HG03175 (cell line): ENCODE results near the gene CBX6.
"Not testable (repeated sequence)": the region's sequence is repeated elsewhere in the genome, so short reads cannot be mapped to it uniquely, and the experiment has no call there.

Experiments
- ATAC-seq: cut with Tn5 transposase; IDR thresholded peaks from one replicate; pipeline ENCODE4 v1.9.1; 2021; ENCODE audit warnings: mild to moderate bottlenecking, moderate library complexity; ENCODE audit not compliant: unreplicated experiment

The CBX6 gene

GRCh38 chr22:38872172-38872830 lies at the start of gene CBX6:
CBX6 (minus strand) TSS chr22:38872216; CDS start chr22:38872190, 26 bp downstream.
- ATAC-seq = peak; percentile 66

GRCh38 chr22:38921806-38922205 lies 49.8 kb upstream of the CBX6 start:
- ATAC-seq = no peak

GRCh38 chr22:38921120-38921519 lies 49.1 kb upstream of the CBX6 start:
- no peak for ATAC-seq

GRCh38 chr22:38919631-38920190 lies 47.7 kb upstream of the CBX6 start:
- no peak for ATAC-seq

GRCh38 chr22:38911434-38911833 lies 39.4 kb upstream of the CBX6 start:
- ATAC-seq = no peak

GRCh38 chr22:38907767-38908166 lies 35.8 kb upstream of the CBX6 start:
- no peak for ATAC-seq

GRCh38 chr22:38906052-38906451 lies 34.0 kb upstream of the CBX6 start:
- no peak for ATAC-seq

- not testable (repeated sequence) for ATAC-seq
Observed at GRCh38 chr22:38904052-38904617, 32.1 kb upstream of the CBX6 start.

- ATAC-seq = no peak
Observed at GRCh38 chr22:38901111-38901641, 29.2 kb upstream of the CBX6 start.

- no peak for ATAC-seq
Observed at GRCh38 chr22:38900677-38901076, 28.7 kb upstream of the CBX6 start.

- no peak for ATAC-seq
Observed at GRCh38 chr22:38891256-38891655, 19.2 kb upstream of the CBX6 start.

- ATAC-seq = no peak
Observed at GRCh38 chr22:38890377-38890776, 18.4 kb upstream of the CBX6 start.

- no peak for ATAC-seq
Observed at GRCh38 chr22:38886333-38886732, 14.3 kb upstream of the CBX6 start.

GRCh38 chr22:38882972-38883622 lies 11.1 kb upstream of the CBX6 start:
- ATAC-seq = no peak

GRCh38 chr22:38881997-38882879 lies 10.2 kb upstream of the CBX6 start:
- no peak for ATAC-seq

GRCh38 chr22:38881464-38881871 lies 9.5 kb upstream of the CBX6 start:
- ATAC-seq = no peak

- no peak for ATAC-seq
Observed at GRCh38 chr22:38879961-38880360, 7.9 kb upstream of the CBX6 start.

GRCh38 chr22:38879108-38879729 lies 7.2 kb upstream of the CBX6 start:
- no peak for ATAC-seq

- no peak for ATAC-seq
Observed at GRCh38 chr22:38878001-38878400, 6.0 kb upstream of the CBX6 start.

GRCh38 chr22:38874529-38875222 lies 2.7 kb upstream of the CBX6 start:
- ATAC-seq = no peak
